HEK293 (cell line): ENCODE measurements around the gene CEBPA.

Source experiments
- ATF2 ChIP-seq: fragments of 450-650 bp; formaldehyde crosslinking; IDR thresholded peaks from 2 replicates; pipeline ENCODE4 v1.5.1; 2016; ENCODE audit warnings: missing biosample characterization, missing genetic modification characterization, low read depth
- GLIS1 ChIP-seq: fragments of 450-650 bp; formaldehyde crosslinking; IDR thresholded peaks from 2 replicates; pipeline ENCODE4 v1.5.1; 2016; ENCODE audit warnings: missing biosample characterization, missing genetic modification characterization
- KLF16 ChIP-seq: fragments of 450-650 bp; formaldehyde crosslinking; IDR thresholded peaks from 2 replicates; pipeline ENCODE4 v1.5.1; 2017; ENCODE audit warnings: missing biosample characterization, missing genetic modification characterization
- TRIM28 ChIP-seq: IDR thresholded peaks from 2 replicates; pipeline ENCODE4 v1.6.1; 2011; ENCODE audit warnings: low read length, control low read depth, borderline replicate concordance
- ZBTB20 ChIP-seq: fragments of 450-650 bp; formaldehyde crosslinking; IDR thresholded peaks from 2 replicates; pipeline ENCODE4 v1.5.1; 2016; ENCODE audit warnings: missing biosample characterization, missing genetic modification characterization
- ZNF140 ChIP-seq: fragments of 450-650 bp; formaldehyde crosslinking; IDR thresholded peaks from 2 replicates; pipeline ENCODE4 v1.5.1; 2016; ENCODE audit warnings: missing biosample characterization, missing genetic modification characterization
- ZNF221 ChIP-seq: fragments of 450-650 bp; formaldehyde crosslinking; IDR thresholded peaks from 2 replicates; pipeline ENCODE4 v1.5.1; 2017; ENCODE audit warnings: missing biosample characterization, missing genetic modification characterization, borderline replicate concordance
- ZNF248 ChIP-seq: fragments of 450-650 bp; formaldehyde crosslinking; IDR thresholded peaks from 2 replicates; pipeline ENCODE4 v1.5.1; 2017; ENCODE audit warnings: missing biosample characterization, missing genetic modification characterization
- ZNF302 ChIP-seq: fragments of 450-650 bp; formaldehyde crosslinking; IDR thresholded peaks from 2 replicates; pipeline ENCODE4 v1.5.1; 2016; ENCODE audit warnings: missing biosample characterization, missing genetic modification characterization, low read depth
- ZNF423 ChIP-seq: fragments of 450-650 bp; formaldehyde crosslinking; IDR thresholded peaks from 2 replicates; pipeline ENCODE4 v1.5.1; 2016; ENCODE audit warnings: missing biosample characterization, missing genetic modification characterization
- ZNF600 ChIP-seq: fragments of 450-650 bp; formaldehyde crosslinking; IDR thresholded peaks from 2 replicates; pipeline ENCODE4 v1.5.1; 2016; ENCODE audit warnings: missing biosample characterization, missing genetic modification characterization
- ZNF785 ChIP-seq: fragments of 450-650 bp; formaldehyde crosslinking; IDR thresholded peaks from 2 replicates; pipeline ENCODE4 v1.5.1; 2016; ENCODE audit warnings: missing biosample characterization, missing genetic modification characterization
- ZNF843 ChIP-seq: fragments of 450-650 bp; formaldehyde crosslinking; IDR thresholded peaks from 2 replicates; pipeline ENCODE4 v1.5.1; 2016; ENCODE audit warnings: missing biosample characterization, missing genetic modification characterization
- TF ChIP-seq, protein P1 (sequence below): fragments of 450-650 bp; formaldehyde crosslinking; IDR thresholded peaks from 2 replicates; pipeline ENCODE4 v1.5.1; 2016; ENCODE audit warnings: missing biosample characterization, missing genetic modification characterization, low read depth
- TF ChIP-seq, protein P2 (sequence below): fragments of 450-650 bp; formaldehyde crosslinking; IDR thresholded peaks from 2 replicates; pipeline ENCODE4 v1.5.1; 2017; ENCODE audit warnings: missing biosample characterization, missing genetic modification characterization
- TF ChIP-seq, protein P3 (sequence below): fragments of 450-650 bp; formaldehyde crosslinking; IDR thresholded peaks from 2 replicates; pipeline ENCODE4 v1.5.1; 2016; ENCODE audit warnings: missing biosample characterization, missing genetic modification characterization
- TF ChIP-seq, protein P4 (sequence below): fragments of 450-650 bp; formaldehyde crosslinking; IDR thresholded peaks from 2 replicates; pipeline ENCODE4 v1.5.1; 2016; ENCODE audit warnings: missing biosample characterization, missing genetic modification characterization
- TF ChIP-seq, protein P5 (sequence below): fragments of 450-650 bp; IDR thresholded peaks from 2 replicates; pipeline ENCODE4 v1.5.1; 2018; ENCODE audit warnings: missing biosample characterization, missing genetic modification characterization

The CEBPA gene

GRCh38 chr19:33292595-33293254 is 9.6 kb downstream of the CEBPA start (continued):
- TF ChIP-seq, protein P1, sequence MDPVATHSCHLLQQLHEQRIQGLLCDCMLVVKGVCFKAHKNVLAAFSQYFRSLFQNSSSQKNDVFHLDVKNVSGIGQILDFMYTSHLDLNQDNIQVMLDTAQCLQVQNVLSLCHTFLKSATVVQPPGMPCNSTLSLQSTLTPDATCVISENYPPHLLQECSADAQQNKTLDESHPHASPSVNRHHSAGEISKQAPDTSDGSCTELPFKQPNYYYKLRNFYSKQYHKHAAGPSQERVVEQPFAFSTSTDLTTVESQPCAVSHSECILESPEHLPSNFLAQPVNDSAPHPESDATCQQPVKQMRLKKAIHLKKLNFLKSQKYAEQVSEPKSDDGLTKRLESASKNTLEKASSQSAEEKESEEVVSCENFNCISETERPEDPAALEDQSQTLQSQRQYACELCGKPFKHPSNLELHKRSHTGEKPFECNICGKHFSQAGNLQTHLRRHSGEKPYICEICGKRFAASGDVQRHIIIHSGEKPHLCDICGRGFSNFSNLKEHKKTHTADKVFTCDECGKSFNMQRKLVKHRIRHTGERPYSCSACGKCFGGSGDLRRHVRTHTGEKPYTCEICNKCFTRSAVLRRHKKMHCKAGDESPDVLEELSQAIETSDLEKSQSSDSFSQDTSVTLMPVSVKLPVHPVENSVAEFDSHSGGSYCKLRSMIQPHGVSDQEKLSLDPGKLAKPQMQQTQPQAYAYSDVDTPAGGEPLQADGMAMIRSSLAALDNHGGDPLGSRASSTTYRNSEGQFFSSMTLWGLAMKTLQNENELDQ (tag by site-specific recombination) = no peak
- TF ChIP-seq, protein P2, sequence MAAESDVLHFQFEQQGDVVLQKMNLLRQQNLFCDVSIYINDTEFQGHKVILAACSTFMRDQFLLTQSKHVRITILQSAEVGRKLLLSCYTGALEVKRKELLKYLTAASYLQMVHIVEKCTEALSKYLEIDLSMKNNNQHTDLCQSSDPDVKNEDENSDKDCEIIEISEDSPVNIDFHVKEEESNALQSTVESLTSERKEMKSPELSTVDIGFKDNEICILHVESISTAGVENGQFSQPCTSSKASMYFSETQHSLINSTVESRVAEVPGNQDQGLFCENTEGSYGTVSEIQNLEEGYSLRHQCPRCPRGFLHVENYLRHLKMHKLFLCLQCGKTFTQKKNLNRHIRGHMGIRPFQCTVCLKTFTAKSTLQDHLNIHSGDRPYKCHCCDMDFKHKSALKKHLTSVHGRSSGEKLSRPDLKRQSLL (tag by site-specific recombination) = peak; percentile 73; the same call in 1 of the 2 replicates
- TF ChIP-seq, protein P3, sequence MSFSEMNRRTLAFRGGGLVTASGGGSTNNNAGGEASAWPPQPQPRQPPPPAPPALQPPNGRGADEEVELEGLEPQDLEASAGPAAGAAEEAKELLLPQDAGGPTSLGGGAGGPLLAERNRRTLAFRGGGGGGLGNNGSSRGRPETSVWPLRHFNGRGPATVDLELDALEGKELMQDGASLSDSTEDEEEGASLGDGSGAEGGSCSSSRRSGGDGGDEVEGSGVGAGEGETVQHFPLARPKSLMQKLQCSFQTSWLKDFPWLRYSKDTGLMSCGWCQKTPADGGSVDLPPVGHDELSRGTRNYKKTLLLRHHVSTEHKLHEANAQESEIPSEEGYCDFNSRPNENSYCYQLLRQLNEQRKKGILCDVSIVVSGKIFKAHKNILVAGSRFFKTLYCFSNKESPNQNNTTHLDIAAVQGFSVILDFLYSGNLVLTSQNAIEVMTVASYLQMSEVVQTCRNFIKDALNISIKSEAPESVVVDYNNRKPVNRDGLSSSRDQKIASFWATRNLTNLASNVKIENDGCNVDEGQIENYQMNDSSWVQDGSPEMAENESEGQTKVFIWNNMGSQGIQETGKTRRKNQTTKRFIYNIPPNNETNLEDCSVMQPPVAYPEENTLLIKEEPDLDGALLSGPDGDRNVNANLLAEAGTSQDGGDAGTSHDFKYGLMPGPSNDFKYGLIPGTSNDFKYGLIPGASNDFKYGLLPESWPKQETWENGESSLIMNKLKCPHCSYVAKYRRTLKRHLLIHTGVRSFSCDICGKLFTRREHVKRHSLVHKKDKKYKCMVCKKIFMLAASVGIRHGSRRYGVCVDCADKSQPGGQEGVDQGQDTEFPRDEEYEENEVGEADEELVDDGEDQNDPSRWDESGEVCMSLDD (tag by site-specific recombination) = no peak
- TF ChIP-seq ZBTB20 (tag by site-specific recombination) (peak; percentile 78; the same call in 1 of the 2 replicates), ZNF785 (no peak), ZNF600 (tag by site-specific recombination) (peak; percentile 81), ZNF248 (no peak), ZNF221 (tag by site-specific recombination) (no peak), KLF16 (no peak), TRIM28 (no peak), ZNF843 (no peak), ATF2 (no peak), ZNF302 (tag by site-specific recombination) (no peak), ZNF140 (tag by site-specific recombination) (no peak), ZNF423 (0 out of 2 replicates have a peak, but pooled peaks have one; percentile 43), GLIS1 (tag by site-specific recombination) (peak; percentile 85)
- TF ChIP-seq, protein P4, sequence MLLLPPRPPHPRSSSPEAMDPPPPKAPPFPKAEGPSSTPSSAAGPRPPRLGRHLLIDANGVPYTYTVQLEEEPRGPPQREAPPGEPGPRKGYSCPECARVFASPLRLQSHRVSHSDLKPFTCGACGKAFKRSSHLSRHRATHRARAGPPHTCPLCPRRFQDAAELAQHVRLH = no peak
- TF ChIP-seq, protein P5, sequence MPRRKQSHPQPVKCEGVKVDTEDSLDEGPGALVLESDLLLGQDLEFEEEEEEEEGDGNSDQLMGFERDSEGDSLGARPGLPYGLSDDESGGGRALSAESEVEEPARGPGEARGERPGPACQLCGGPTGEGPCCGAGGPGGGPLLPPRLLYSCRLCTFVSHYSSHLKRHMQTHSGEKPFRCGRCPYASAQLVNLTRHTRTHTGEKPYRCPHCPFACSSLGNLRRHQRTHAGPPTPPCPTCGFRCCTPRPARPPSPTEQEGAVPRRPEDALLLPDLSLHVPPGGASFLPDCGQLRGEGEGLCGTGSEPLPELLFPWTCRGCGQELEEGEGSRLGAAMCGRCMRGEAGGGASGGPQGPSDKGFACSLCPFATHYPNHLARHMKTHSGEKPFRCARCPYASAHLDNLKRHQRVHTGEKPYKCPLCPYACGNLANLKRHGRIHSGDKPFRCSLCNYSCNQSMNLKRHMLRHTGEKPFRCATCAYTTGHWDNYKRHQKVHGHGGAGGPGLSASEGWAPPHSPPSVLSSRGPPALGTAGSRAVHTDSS (tag by site-specific recombination) = no peak
